Prostate gland (tissue), 2 donors: ENCODE measurements around the gene MRC1. TPM values are rescaled to one million over a fixed set of nuclear protein-coding genes. Genes with fewer than 3 reads are reported as not detected.

Experiments used
- DNase-seq: peaks from one replicate; pipeline ENCODE4 v3.0.0-alpha.2; 2019; ENCODE audit warnings: low spot score
- H3K27ac ChIP-seq, 2 donors: fragments of 200-600 bp; sonication (generic); 2 replicates each; pipeline ENCODE4 v1.5.1; 2017 to 2019
- H3K27me3 ChIP-seq: fragments of 200-600 bp; sonication (generic); replicated peaks from 2 replicates; pipeline ENCODE4 v1.5.1; 2019; ENCODE audit not compliant: insufficient read depth
- H3K36me3 ChIP-seq, 2 donors: fragments of 200-600 bp; sonication (generic); 1 replicate in 1 of 2; 2 replicates in 1 of 2; pipeline versions ENCODE4 v1.5.1 to v1.8.1; 2017 to 2019
- H3K4me1 ChIP-seq: fragments of 200-600 bp; sonication (generic); replicated peaks from 2 replicates; pipeline ENCODE4 v1.5.1; 2019
- H3K4me3 ChIP-seq, 2 donors: fragments of 200-600 bp; sonication (generic); 2 replicates each; pipeline ENCODE4 v1.5.1; 2017 to 2019
- H3K9me3 ChIP-seq: fragments of 200-600 bp; sonication (generic); 2 replicates; pipeline ENCODE4 v1.5.1; 2017
- POLR2A ChIP-seq: fragments of 450-650 bp; IDR thresholded peaks from one replicate; pipeline ENCODE4 v1.6.1; 2016; ENCODE audit warnings: antibody characterized with exemption, mild to moderate bottlenecking
- POLR2AphosphoS5 ChIP-seq: sonication (generic); formaldehyde crosslinking; IDR thresholded peaks from one replicate; pipeline ENCODE4 v1.6.1; 2017; ENCODE audit warnings: antibody characterized with exemption
- WGBS: methylation state at CpG from one replicate; pipeline ENCODE4 v1.1.5; 2018; 5-methylcytosine and 5-hydroxymethylcytosine counted together
- intact Hi-C: fragments of 100-400 bp; cut with DNase I; formaldehyde crosslinking; loops from one replicate; pipeline ENCODE4 v1.14.2; 2022
- total RNA-seq, 2 donors: library from RNA; depleted of rRNA; stranded (reverse); fragments of >200 nt; gene quantifications; one replicate each; pipeline ENCODE4 v1.1.0, GENCODE V29; 2016
- TF ChIP-seq, protein P1 (sequence below), 4 experiments: fragments of 200-600 bp in 2 of 4; fragments of 450-650 bp in 2 of 4; sonication (generic) in 2 of 4; IDR thresholded peaks; 1 replicate in 3 of 4; 2 replicates in 1 of 4; pipeline ENCODE4 v1.5.1; 2016 to 2019; ENCODE audit warnings: antibody characterized with exemption in 4 of 4, mild to moderate bottlenecking in 2 of 4, moderate library complexity in 2 of 4

MRC1 gene
- total RNA-seq, 2 donors from 2014 or later: 3.1 to 27.4 TPM

DNA sequence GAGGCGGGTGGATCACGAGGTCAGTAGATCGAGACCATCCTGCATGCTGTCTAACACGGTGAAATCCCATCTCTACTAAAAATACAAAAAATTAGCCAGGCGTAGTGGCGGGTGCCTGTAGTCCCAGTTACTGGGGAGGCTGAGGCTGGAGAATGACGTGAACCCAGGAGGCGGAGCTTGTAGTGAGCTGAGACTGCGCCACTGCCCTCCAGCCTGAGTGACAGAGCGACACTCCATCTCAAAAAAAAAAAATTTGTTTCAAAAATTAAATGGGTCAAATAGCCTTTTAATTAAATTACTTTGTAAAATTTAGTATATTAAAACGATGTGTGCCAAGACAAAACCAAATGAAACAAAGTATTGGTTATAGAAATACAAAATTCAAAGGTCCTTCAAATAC lies 6.8 kb upstream of the MRC1 start:
- no peak for TF ChIP-seq POLR2A
- TF ChIP-seq POLR2AphosphoS5: no peak
- TF ChIP-seq, protein P1, sequence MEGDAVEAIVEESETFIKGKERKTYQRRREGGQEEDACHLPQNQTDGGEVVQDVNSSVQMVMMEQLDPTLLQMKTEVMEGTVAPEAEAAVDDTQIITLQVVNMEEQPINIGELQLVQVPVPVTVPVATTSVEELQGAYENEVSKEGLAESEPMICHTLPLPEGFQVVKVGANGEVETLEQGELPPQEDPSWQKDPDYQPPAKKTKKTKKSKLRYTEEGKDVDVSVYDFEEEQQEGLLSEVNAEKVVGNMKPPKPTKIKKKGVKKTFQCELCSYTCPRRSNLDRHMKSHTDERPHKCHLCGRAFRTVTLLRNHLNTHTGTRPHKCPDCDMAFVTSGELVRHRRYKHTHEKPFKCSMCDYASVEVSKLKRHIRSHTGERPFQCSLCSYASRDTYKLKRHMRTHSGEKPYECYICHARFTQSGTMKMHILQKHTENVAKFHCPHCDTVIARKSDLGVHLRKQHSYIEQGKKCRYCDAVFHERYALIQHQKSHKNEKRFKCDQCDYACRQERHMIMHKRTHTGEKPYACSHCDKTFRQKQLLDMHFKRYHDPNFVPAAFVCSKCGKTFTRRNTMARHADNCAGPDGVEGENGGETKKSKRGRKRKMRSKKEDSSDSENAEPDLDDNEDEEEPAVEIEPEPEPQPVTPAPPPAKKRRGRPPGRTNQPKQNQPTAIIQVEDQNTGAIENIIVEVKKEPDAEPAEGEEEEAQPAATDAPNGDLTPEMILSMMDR (IDR thresholded peaks at IDR 0.05): no peak
- H3K36me3 ChIP-seq: no peaks in the 10 kb centered on the region
- H3K27me3 ChIP-seq: no peaks in the 10 kb centered on the region
- intact Hi-C loops: no loop called here
- H3K4me3 ChIP-seq: no peak overlapping the region
- H3K9me3 ChIP-seq: no peaks in the 10 kb centered on the region
- WGBS: 93% methylated on average over 11 of the region's 11 CpGs
- no peaks in the 10 kb centered on the region for H3K4me1 ChIP-seq
- DNase-seq: no peak
- H3K27ac ChIP-seq: no peak overlapping the region

DNA sequence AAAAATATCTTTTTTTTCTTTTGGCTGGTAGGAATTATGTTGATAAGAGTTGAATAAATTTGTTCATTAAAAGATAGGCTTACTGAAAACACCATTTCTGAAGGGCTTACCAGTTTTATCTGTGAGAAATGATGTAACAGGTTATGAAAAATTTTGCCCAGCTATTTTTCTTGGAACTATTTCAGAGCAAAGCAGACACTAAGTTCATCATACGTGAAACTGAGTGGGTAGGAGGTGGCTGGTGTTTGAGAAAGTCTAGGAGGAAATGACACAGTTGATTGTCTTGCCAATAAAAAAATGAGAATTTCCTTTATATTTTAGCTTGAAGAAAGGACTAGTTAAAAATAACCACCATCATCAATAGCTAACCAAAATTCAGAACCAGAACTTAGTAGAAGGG lies 6.2 kb upstream of the MRC1 start:
- WGBS: 11% methylated on average over 1 of the region's 1 CpG
- no peak overlapping the region for H3K4me3 ChIP-seq
- H3K9me3 ChIP-seq: no peaks in the 10 kb centered on the region
- H3K27ac ChIP-seq: no peak overlapping the region
- H3K4me1 ChIP-seq: no peaks in the 10 kb centered on the region
- intact Hi-C loops: no loop called here
- no peak for DNase-seq
- TF ChIP-seq POLR2AphosphoS5 (no peak), POLR2A (no peak)
- TF ChIP-seq, protein P1 (IDR thresholded peaks at IDR 0.05): no peak
- H3K27me3 ChIP-seq: no peaks in the 10 kb centered on the region
- no peaks in the 10 kb centered on the region for H3K36me3 ChIP-seq

DNA sequence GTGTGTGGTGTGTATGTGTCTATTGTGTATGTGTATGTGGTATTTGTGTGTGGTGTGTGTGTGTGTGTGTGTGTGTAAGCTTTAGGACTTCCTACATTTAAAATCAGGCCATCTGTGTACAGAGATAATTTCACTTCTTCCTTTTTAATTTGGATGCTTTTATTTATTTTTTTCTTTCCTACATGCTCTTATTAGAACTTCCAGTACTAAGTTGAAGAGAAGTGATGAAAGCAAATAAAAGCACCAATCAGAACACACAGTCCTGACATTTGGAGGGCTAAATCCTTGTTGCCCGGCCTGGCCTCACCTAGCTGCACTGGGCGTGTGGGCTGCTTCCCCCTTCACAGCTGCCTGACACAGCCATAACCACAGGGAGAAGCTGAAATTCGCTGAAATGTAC lies 3.8 kb upstream of the MRC1 start:
- DNase-seq: no peak
- no peak overlapping the region for H3K4me3 ChIP-seq
- no peaks in the 10 kb centered on the region for H3K36me3 ChIP-seq
- TF ChIP-seq POLR2AphosphoS5 (no peak), POLR2A (no peak)
- TF ChIP-seq, protein P1 (IDR thresholded peaks at IDR 0.05): no peak
- intact Hi-C loops: no loop called here
- no peaks in the 10 kb centered on the region for H3K4me1 ChIP-seq
- 71% methylated on average over 3 of the region's 3 CpGs for WGBS
- H3K9me3 ChIP-seq: no peaks in the 10 kb centered on the region
- H3K27ac ChIP-seq: no peak overlapping the region
- no peaks in the 10 kb centered on the region for H3K27me3 ChIP-seq

DNA sequence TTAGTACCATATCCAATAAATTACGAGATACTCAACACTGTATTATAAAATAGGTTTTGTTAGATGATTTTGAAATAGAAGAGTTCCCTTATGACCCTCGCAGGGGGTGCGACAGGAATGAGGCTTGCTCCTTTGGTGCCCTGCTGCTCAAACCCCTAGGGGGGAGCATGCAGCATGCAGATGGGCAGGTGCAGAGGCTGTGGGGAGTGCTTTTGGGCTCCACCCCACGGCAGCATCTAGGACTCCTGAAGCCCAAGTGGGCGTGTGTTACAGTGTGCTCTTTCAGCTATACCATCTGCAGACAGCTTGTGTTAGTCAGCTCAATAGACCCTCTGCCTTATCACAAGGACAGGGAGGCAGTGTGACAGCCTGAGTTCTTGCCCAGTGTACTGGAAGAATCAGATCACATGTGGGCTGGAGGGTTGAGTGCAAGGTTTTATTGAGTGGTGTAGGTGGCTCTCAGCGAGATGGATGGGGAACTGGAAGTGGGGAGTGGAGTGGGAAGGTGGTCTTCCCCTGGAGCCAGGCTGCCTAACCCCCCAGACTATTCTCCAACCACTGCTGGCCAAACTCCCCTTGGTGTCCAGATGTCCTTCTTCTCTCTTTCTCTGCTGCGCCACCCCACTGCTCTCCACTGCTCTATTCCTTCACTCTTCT lies 3.1 kb upstream of the MRC1 start:
- no peak overlapping the region for H3K4me3 ChIP-seq
- H3K9me3 ChIP-seq: no peaks in the 10 kb centered on the region
- 42% methylated on average over 7 of the region's 7 CpGs for WGBS
- DNase-seq: no peak
- TF ChIP-seq POLR2A (no peak), POLR2AphosphoS5 (no peak)
- TF ChIP-seq, protein P1 (IDR thresholded peaks at IDR 0.05): no peak
- no peaks in the 10 kb centered on the region for H3K4me1 ChIP-seq
- intact Hi-C loops: no loop called here
- no peaks in the 10 kb centered on the region for H3K27me3 ChIP-seq
- H3K36me3 ChIP-seq: no peaks in the 10 kb centered on the region
- H3K27ac ChIP-seq: no peak overlapping the region

DNA sequence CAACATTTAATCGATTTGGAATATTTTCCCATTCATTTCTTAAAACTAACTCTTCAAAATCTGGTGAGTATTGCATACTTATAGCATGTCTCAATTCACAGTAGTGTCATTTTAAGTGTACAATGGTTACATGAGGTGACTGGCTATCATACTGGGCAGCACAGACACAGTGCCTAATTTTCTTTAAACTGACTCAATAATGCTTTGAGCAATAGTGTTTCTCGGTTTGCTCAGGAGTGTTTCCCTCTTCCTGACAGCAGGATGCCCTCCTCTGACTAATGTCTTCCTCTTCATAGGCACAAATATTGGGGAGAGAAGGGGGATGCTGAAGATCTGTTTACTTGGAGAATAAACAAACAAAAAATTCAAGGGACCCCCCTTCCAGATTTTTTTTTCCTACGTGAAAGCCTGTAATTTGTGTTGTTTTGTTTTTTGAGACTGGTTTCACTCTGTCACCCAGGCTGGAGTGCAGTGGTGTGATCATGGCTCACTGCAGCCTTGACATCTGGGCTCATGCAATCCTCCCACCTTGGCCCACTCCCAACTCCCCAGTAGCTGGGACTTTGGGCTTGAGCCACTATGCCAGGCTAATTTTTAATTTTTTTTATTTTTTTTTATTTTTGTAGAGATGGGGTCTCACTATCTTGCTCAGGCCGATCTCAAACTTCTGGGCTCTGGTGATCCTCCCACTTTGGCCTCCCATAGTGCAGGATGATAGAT lies 2.2 kb downstream of the MRC1 start:
- Histone ChIP-seq H3K27ac (no peak overlapping the region), H3K27me3 (no peaks in the 10 kb centered on the region), H3K36me3 (no peaks in the 10 kb centered on the region), H3K9me3 (no peaks in the 10 kb centered on the region), H3K4me3 (no peak overlapping the region), H3K4me1 (no peaks in the 10 kb centered on the region)
- no peak for DNase-seq
- 79% methylated on average over 4 of the region's 4 CpGs for WGBS
- intact Hi-C loops: no loop called here
- TF ChIP-seq POLR2A (no peak), POLR2AphosphoS5 (no peak)
- TF ChIP-seq, protein P1 (IDR thresholded peaks at IDR 0.05): no peak
